Measurements from ENCODE around the gene CD300H. TPM values are rescaled to one million over a fixed set of nuclear protein-coding genes. Genes with fewer than 3 reads are reported as not detected.
A peak's percentile ranks its signal among the peaks of the same experiment; 100 is the strongest.
"Not testable (repeated sequence)": the region's sequence is repeated elsewhere in the genome, so short reads cannot be mapped to it uniquely, and the experiment has no call there.

CD300H gene
- total RNA-seq, 1 donor = not detected

GRCh38 chr17:74566132-74566753 lies 1.1 kb downstream of the CD300H start:
- peak; percentile 54 for TF ChIP-seq CTCF (IDR thresholded peaks at IDR 0.05; ENCODE audit: insufficient read depth, low read depth, low read length)
- peak; percentile 26 for DNase-seq (ENCODE audit: low read depth)
- no peak overlapping the region for H3K4me3 ChIP-seq (ENCODE audit: low read depth, low read length)

- no peak for TF ChIP-seq CTCF (IDR thresholded peaks at IDR 0.05; ENCODE audit: insufficient read depth, low read depth, low read length)
- no peak for DNase-seq (ENCODE audit: low read depth)
These were observed 2.2 kb downstream of the CD300H start for GRCh38 chr17:74565126-74565525.

GRCh38 chr17:74563358-74563757 lies 4.0 kb downstream of the CD300H start:
- no peak for TF ChIP-seq CTCF (IDR thresholded peaks at IDR 0.05; ENCODE audit: insufficient read depth, low read depth, low read length)
- H3K4me3 ChIP-seq (ENCODE audit: low read depth, low read length) = no peak overlapping the region
- DNase-seq (ENCODE audit: low read depth) = no peak

More at GRCh38 chr17:74565126-74565525, 2.2 kb downstream of the CD300H start:
- no peak overlapping the region for H3K4me3 ChIP-seq (ENCODE audit: low read depth, low read length)

- no peak for DNase-seq (ENCODE audit: low read depth)
- no peak overlapping the region for H3K4me3 ChIP-seq (ENCODE audit: low read depth, low read length)
- TF ChIP-seq CTCF (IDR thresholded peaks at IDR 0.05; ENCODE audit: insufficient read depth, low read depth, low read length) = no peak
These were observed 5.7 kb downstream of the CD300H start for GRCh38 chr17:74561586-74561985.

GRCh38 chr17:74558882-74559519 lies 8.3 kb downstream of the CD300H start:
- DNase-seq (ENCODE audit: low read depth) = no peak
- TF ChIP-seq CTCF (IDR thresholded peaks at IDR 0.05; ENCODE audit: insufficient read depth, low read depth, low read length) = no peak
- H3K4me3 ChIP-seq (ENCODE audit: low read depth, low read length) = no peak overlapping the region

GRCh38 chr17:74558402-74558801 lies 8.9 kb downstream of the CD300H start:
- H3K4me3 ChIP-seq (ENCODE audit: low read depth, low read length); DNase-seq (ENCODE audit: low read depth): not testable (repeated sequence)

- DNase-seq (ENCODE audit: low read depth) = no peak
- H3K4me3 ChIP-seq (ENCODE audit: low read depth, low read length) = no peak overlapping the region
- no peak for TF ChIP-seq CTCF (IDR thresholded peaks at IDR 0.05; ENCODE audit: insufficient read depth, low read depth, low read length)
These were observed 11.8 kb downstream of the CD300H start for GRCh38 chr17:74555427-74555940.
